GM19468 (cell line): ENCODE measurements around the gene CDH22.

Experiments
- ATAC-seq: cut with Tn5 transposase; IDR thresholded peaks from one replicate; pipeline ENCODE4 v1.9.1; 2021; ENCODE audit warnings: mild to moderate bottlenecking, moderate library complexity, moderate number of reproducible peaks; ENCODE audit not compliant: unreplicated experiment; ENCODE audit errors: extremely low read depth

Gene CDH22

DNA sequence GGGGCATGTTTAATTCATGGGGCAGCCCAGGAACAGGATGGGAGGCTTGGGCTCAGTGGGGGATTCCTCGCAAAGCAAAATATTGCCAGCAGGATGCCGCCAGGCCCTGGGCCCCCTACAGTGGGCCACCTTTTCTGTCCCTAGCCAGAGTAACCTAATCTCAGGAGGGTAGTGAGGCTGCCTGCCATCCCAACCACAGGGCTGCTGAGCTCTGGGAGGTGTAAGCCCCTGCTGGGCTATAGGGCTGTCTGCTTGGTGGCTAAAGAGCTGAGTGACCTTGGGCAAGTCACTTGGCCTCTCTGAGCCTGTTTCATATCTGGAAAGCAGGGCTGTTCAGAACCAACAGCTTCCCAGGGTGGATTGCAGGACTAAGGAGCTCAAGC, 35.7 kb upstream of the CDH22 start:
- no peak for ATAC-seq

DNA sequence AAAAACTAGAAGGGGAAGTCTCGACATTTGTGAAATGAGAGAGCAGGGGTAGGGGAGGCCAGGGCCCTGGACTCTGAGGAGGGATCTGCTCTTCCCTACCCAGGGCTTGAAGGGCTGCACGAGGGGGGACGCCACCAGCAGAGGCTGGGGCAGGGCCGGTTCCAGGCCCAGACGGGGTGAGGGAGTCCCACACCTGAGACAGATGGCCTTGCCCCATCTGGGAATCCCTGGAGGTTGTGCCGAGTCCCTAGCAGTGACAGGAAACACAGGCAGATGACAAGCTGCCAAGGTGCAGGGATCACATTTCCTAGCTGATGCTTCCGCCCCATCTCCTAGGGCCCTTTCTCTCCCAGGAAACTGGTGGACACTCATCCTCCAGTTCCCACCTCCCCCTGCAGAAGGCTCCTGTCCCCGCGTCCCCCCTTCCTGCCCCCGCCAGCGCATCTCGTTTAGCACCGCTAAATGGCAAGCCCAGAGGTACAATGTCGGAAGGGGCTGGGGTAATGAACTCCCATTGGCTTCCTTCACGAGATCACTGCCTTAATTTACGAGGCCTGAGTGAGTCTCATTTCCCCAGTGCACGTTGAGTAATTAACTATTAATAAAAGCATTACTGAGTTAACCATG, 35.2 kb upstream of the CDH22 start:
- ATAC-seq, result no peak

DNA sequence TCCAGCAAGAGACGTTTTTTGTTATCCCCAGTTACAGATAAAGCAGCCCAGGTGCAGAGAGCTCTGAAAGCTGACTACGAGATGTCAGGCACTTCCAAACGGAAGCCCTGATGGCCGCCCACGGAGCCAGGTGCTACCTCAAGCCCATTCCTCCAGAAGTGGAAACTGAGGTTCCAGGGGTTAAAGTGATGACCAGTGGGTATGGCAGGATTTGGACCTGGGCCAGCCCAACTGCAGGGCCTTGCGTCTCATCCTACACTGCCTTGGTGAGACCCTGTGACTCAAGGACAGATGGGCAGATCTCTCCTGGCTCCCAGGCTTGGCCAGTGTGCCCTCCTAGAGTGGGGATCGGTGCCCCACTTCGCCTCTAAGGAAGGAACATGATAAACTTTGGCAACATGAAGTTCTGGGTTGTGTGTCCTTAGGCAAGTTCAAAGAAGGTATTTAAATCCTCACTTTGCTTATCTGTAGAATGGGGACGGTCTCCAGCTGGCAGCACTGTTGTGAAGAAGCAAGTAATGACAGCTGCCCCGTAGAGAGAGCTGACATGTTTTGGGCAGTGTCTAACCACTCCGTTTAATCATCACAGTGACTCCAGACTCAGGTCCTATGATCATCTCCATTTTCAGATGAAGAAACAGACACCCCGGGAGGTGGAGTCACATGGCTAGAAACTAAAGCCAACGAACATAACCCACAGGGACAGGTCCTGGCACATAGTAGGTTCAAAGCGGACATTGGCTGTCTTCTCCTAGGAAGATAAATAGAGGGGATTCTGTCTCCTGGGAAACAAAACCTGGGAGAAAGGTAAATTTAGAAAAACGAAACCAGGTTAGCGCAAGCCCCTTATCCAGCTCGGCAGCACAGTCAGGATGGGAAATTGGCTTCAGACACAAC, 34.4 kb upstream of the CDH22 start:
- no peak for ATAC-seq

DNA sequence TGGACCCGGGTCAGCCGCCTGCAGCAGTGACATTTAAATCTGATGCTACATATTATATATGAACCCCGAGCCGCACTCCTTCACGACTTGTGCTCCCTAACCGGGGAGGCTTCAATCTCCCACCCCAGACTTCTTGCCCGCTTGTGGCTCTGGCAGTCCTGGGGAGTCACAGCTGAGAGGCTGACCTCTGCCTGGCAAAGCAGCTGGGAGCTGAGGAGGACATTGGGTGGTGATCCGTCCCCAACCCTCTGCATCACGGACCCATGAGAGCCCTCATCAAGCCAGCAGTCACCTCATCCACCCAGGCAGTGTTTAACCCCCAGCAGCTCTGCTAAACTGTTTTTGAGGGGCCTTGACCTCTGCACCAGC, 33.7 kb upstream of the CDH22 start:
- ATAC-seq, result no peak

DNA sequence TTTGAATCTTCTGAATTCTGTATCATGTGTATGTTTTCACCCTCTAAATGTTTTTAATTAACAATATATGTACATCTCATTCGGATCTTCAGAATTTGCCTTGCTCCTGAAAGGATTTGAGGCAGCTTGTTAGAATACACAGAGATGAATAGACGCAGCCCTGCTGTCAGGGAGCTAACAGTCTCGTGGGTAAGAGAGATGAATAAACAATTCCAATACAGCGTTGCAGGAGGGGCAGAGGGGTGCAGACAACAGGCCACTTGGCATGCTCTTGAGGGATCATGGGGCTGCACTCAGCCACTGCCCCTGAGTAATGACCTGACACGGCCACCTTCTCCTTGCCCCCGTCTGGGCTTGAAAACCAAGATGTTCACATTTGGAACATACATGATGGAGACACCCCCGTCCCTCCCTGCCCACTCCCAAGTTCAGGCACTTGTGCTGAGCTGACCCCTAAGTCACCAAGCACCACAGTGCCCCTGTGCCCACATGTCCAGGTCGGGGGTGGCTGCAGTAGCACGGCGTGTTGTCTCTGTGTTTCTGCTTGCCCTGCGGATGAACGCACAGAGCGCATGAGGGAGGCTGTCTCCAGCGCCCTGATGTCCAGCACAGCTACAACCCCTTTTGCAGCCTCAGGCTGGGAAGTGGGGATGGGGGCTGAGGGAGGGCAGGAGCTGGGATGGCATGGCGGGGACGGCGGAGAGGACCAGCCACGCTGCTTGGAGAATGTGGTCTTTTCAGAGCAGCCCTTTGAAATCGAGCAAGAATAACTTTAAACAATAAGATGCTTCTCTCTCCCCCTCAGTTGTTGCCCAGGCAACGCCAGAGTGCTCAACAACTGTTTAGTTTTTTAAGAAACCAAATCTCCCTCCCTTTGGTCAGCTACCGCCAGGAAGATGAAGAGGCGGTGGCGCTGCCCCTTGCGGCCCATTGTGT, 33.0 kb upstream of the CDH22 start:
- no peak for ATAC-seq

DNA sequence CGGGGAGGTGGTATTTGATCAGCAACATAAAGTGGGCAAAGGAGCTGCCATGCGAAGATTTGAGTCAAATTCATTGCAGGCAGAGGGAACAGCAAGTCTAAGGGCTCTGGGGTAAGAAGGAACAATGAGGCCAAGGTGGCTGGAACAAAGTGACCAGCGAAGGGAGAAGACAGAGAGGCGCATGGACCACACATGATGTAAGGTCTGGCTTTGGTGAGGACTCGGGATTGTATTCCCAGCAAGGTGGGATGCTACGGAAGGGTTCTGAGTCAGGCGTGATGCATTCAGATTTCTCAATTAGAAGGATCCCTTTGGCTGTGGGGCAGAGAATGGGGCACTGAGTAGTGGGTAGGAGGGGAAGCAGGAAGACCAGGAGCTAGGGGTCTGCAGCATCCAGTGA, 30.7 kb upstream of the CDH22 start:
- no peak for ATAC-seq

DNA sequence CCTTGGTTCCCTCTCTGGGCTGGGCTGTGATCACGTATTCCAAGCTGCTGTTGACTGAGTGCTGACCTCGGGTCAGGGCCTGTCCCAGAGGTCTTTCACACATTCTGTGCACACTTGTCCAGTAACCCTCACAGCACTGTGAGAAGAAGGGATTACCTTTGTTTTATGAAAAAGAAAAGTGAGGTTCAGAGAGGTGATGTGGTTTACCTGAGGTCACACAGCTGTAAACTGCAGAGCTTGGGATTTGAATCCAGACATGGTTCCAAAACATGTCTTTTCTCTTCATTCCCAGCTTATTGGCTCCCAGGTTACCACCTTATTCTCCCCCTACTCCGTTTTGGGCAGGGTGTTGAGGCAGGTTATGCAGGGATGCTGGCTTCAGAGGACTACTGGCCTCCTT, 28.4 kb upstream of the CDH22 start:
- no peak for ATAC-seq

DNA sequence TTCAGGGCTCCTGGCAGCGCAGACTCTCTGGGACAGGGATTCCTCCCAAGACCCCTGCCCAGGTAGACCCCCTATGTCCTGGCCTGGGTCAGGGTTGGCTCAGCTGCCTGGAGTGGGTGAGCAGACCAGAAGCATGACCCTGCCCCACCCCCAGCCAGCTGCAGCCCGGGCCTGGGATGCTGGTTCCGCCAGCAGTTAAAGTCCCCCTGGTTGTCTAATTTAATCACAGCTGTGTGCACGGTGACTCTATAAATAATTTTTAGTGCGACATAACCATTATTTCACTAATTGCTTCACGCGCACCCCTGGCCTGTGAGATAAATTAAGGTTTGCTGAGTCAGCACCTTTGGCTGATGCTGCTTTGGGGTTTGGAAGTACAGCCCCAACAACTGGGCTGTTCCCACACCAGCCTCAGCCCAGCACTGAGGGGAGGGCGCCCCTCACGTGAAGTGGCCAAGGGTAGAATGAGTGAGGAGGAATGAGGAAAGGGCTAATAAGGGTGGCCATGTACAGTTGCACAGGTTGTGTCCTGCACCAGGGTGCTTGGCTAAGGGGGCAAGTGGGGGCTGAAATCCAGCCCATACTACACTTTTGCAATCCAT, 26.1 kb upstream of the CDH22 start:
- ATAC-seq, result no peak

DNA sequence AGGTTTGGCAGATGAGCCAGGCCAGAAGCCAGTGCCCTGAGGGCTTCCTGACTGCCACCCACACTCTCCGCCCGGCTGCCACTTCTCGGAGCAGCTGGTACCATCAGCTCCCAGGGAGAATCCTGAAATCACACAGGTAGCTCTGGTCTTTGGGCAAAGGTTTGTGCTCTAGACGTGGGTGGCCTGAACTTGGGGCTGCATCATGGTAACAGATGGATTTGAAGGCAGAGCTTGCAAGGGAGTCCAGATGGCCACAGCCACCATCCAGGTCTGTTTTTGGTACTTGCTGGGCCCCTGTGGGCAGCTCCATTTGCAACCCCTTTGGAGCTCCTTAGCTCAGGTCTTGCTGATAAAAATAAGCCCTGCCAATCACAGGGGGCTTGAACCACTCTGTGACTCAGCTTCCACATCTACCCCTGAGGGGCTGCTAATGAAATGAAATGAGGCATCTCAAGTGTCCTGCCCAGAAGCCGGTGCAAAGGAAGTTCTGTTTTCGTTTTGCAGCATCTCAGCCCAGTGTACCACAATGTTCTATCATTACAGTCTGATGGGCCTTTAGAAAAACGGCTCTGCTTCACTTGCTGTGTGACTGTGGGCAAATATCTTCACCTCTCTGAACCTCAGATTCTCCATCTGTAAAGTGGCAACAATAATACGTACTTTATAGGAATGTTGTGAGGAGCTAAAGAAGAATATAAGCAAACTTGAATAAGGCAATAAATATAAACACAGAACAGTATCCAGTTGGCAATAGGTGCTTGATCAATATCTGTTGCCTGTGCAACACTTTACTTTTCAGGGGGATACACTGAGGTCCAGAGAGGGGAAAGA, 25.1 kb upstream of the CDH22 start:
- no peak for ATAC-seq

DNA sequence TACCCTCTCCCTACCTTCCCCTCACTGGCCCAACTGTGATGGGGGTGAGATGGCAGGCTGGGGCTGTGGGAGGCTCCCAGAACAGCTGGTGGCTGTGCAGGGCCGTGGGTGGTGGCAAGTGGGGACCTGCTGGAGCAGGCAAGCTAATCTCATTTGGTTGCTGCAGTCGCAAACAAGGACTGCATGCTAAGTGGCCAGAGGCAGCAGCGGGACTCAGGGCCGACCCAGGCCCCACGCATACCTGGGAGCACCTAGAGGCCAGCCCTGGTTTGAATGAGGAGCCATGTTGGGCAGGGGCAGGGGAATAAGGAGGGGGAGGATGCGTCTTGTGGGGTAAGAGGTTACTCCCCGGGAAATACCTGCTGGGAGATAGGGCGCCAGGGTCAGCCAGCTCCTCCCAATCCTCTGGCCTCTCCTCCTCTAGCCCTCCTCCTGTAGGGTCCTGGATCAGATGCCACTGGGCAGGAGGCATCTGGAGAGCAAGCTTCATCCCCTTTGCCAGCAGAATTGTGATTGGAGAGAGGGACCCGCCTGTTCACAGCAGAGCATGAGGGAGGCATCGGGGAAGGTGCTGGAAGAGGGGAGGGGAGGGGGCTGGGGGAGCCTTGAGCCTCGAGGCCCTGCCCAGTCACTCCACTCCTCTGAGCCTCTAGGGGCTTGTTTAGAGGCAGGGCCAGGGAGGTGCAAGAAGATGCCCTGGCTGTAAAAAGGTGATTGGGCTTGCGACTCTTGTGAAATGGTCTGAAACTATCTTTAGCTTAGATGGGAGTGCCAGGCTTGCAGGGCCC, 24.3 kb upstream of the CDH22 start:
- ATAC-seq, result no peak

DNA sequence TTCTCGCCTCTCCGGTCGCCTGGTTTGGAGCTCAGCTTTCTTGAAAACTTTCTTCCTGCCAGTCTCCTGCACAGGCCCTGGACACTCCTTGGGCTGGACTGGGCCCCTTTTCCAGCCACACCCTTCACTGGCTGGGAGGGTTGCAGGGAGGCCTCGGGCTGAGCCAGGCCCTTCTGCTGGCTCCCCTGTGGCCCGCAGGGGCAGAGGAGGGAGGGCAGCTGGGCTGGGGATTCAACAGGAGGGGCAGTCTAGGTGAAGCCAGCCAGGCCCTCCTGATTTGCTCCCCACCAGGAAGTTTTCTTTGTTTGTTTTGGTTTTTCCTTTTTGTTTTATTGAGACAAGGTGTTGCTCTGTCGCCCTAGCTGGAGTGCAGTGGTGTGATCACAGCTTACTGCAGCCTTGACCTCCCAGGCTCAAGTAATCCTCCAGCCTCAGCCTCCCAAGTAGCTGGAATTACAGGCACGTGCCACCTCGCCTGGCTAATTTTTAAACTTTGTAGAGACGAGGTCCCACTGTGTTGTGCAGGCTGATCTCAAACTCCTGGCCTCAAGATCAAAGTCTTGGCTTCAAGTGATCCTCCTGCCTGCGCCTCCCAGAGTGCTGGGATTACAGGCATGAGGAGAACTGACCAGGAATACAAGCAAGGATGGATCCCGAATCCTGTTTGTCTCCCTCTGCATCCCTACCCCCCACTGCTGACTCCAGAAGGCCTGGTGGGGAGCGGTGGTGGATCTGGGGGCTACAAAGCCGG, 23.5 kb upstream of the CDH22 start:
- no peak for ATAC-seq

DNA sequence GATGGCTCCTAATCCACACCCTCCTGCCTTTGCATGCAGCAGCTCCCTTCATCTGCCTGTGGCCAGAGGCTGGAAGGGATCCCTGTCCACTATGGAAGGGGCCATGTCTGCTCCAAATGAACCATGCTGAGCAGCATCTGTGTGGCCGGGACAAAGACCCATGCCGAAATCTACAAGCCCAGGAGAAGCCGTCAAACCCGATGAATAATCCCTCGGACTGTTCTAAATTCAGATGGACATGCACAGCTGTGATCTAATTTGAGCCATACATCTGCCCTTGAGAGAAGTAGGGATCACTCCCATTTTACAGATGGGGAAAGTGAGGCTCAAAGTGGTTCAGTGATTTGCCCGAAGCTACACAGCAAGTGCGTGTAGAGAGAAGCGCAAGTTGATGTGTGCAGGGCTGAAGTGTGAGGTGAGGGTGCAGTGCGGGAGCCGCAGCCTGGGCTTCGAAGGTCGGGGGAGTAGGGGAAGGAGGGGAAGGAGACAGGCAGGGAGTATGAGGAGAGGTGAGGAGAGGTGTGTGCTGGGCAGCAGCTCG, 22.6 kb upstream of the CDH22 start:
- no peak for ATAC-seq

DNA sequence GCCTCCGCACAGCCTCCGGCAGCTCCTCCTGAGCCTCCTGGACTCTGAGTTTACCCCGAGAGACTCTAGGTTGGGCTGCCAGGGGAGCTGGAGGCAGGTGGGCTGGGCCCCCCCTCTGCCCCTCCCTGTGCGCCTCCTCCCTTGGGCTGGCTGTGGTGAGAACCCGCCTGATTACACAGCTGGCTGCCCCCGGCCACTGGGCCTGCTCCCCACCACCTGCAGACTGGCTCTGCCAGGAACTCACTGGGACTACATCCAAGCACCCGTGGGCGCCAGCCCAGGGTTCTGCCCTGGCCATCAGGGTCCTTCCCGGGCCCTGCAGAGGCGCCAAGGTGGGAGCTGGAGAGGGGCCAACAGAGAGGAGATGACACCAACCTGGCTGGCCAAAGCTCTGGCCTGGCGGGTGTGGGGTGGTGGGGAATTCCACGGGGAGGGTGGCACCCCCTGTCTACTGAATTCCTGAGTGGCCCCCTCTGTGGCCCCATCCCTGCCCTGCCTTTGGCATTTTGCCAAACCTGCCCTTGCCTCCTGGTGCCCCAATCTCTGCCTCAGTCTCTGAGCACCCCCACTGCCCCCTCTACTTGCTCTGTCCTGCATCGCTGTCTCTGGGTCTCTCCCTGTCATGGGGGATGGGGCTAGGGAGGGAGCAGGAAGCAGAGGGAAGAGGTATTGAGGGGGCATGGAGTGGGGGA, 21.9 kb upstream of the CDH22 start:
- no peak for ATAC-seq

DNA sequence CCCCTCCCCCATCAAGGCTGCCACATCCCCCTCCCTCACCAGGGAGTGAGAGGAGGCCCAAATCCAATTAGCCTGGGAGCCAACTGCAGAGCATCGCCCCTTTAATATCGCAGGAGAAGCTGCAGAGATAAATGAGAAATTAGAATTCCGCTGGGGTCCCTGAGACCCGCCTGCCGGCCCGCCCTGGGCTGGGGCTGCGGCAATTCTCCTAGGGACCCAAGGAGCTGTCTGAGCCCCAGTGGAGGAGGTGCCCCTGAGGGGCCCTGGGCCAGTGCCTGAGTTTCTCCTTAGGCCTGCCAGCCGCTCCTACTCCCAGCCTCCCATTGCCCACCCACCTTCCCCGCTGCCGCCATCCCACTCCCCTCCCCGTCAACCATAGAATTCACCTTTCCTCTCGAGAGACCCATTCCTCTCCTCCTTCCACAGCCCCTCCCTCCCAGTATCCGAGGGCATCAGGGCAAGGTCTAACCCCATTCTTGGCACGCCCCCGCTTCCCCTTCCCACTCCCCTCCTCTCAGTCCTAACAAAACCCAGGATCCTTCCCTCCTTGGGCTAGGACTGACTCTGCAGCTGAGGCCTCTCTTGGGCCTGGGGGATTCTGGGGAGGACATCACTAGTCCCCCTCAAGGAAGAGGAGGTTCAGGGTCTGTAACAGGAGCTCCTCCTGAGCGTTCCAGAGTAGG, 20.0 kb upstream of the CDH22 start:
- ATAC-seq, result no peak

DNA sequence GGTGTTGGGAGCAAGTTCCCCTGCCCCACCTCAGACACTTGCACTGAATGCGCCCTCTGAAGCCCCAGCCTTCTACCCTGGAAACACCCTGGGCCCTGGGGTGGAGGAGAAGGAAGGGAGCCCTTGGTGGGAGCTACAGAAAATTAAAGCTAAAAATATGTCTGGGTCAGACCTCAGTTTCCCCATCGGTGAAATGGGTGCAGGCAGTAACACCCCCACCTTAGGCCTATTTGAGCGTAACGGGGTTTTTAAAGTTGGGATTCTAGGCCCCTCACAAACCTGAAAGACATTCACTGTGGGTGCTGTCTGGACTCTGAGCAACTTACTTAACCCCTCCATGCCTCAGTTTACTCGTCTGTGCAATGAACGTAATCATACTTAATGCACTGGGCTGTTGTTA, 19.3 kb upstream of the CDH22 start:
- ATAC-seq, result no peak

DNA sequence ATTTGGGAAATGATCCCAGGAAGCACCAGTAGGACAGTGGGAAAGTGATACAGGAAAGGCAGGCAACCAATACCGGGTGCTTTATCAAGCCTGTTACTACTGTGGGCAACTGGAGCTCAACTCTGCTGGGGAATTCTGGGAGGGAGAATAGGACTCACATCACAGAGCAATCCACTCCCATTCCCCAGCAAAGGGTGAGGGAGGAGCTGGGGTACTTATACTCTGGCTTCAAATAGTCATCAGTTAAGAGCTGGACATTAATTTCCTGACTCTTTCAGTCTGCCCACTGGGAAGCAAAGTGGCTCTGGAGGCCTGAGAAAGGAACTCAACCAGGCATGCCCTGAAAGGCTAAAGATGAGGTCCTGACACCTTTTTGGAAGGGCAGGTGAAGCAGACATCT, 17.5 kb upstream of the CDH22 start:
- no peak for ATAC-seq
